Measurements from ENCODE around the gene NANOS3. TPM values are rescaled to one million over a fixed set of nuclear protein-coding genes. Genes with fewer than 3 reads are reported as not detected.

The NANOS3 gene
- total and polyA plus RNA-seq, 9 of the 15 experiments (the other 6 are each of a cell fraction or from before 2014, with no cell fraction given) = not detected

GRCh38 chr19:13849991-13850909 lies 26.7 kb upstream of the NANOS3 start (continued):
- TF ChIP-seq ZNF655 (CRISPR knock-in tag; IDR thresholded peaks at IDR 0.05) (no peak), SP1 (CRISPR knock-in tag; IDR thresholded peaks at IDR 0.05) (0 out of 2 replicates have a peak, but pooled peaks have one; percentile 15), CLOCK (CRISPR knock-in tag; IDR thresholded peaks at IDR 0.05; ENCODE audit: borderline replicate concordance) (no peak), ILF3 (IDR thresholded peaks at IDR 0.05; ENCODE audit: borderline replicate concordance) (no peak), SMARCA4 (IDR thresholded peaks at IDR 0.05) (no peak), RNF219 (CRISPR knock-in tag; IDR thresholded peaks at IDR 0.05) (no peak), NCOA1 (IDR thresholded peaks at IDR 0.05; ENCODE audit: low read depth) (peak; percentile 11; the same call in 1 of the 2 replicates), MIER1 (IDR thresholded peaks at IDR 0.05; ENCODE audit: low read depth) (no peak), SMARCE1 (IDR thresholded peaks at IDR 0.05) (no peak), MYBL2 (IDR thresholded peaks at IDR 0.05; ENCODE audit: low read depth) (no peak), MYBL2 (CRISPR knock-in tag; IDR thresholded peaks at IDR 0.05; ENCODE audit: borderline replicate concordance) (no peak), BRF2 (IDR thresholded peaks at IDR 0.05; ENCODE audit: borderline replicate concordance, insufficient read depth, insufficient read length) (no peak), C11orf30 (IDR thresholded peaks at IDR 0.05; ENCODE audit: low read depth) (no peak), HEY1 (CRISPR knock-in tag; IDR thresholded peaks at IDR 0.05; ENCODE audit: borderline replicate concordance) (no peak), CBX8 (IDR thresholded peaks at IDR 0.05; ENCODE audit: borderline replicate concordance, extremely low read depth, low read depth, low read length, poor library complexity, severe bottlenecking) (no peak), CBX3 (IDR thresholded peaks at IDR 0.05; ENCODE audit: borderline replicate concordance in 1 of 2, low read length in 2 of 2) (no peak), TCF7 (IDR thresholded peaks at IDR 0.05; ENCODE audit: borderline replicate concordance) (no peak), SNRNP70 (optimal IDR thresholded peaks at IDR 0.05; ENCODE audit: low read depth, low read length) (no peak), GABPB1 (CRISPR knock-in tag; IDR thresholded peaks at IDR 0.05) (peak; percentile 27; the same call in 1 of the 2 replicates), STAT5B (CRISPR knock-in tag; IDR thresholded peaks at IDR 0.05) (no peak), MBD2 (IDR thresholded peaks at IDR 0.05; ENCODE audit: borderline replicate concordance, low read depth) (peak; percentile 34; the same call in 1 of the 2 replicates)
